Measurements from ENCODE around the gene RANBP9.

The RANBP9 gene

DNA sequence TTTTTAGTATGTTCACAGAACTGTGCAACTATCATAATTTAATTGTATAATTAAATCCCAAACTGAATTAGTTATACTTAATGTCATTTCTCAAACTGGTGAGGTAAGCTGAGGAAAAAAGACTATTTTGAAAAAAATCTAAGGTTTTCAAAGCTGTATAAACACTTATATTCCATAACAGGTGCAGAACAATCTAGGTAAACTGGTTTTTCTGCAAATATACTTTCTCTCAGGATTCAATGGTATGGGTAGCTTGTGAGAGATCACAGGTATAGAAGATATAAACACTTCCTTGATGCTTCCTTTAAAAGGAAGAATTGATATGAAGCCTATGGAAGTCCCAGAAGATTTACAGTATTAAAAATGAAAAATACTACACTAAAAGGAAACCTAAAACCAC lies 62.8 kb downstream of the RANBP9 start:
- no peak for DNase-seq

DNA sequence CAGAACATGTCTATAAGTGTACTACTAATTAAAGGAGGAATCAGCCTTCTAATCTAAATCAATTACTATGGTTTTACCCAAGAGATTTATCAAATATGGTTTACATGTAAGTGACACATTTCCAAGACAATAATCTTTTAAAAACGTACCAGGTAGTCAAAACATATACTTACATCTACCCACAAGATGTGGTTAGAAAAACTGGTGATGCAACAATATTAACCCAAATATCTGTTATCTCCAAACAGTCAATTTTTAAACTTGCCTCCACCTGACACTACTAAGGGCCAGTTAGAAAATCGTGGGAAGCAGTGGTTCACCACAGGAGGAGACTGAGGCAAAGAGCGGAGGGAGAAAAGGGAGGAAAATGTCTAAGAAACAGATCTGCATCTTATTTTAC lies 68.5 kb downstream of the RANBP9 start:
- no peak for DNase-seq

DNA sequence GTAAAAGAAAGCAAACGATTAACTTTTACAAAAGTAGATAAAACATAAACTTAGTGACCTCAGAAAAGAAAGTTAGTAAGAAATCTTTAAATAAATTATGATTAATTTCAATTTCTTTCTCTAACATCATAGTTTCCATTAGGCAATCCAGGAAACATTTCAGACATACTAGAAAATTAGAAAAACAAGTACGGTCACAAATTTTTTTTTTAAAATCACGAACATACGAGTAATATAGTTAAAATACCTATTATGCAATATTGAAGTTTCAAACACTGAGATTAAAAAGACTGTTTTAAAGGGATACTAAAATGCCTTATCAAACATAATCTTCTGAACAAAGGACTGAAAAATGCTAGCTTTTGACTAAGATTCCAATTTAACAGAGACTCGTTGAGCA lies 70.3 kb downstream of the RANBP9 start:
- no peak for DNase-seq

DNA sequence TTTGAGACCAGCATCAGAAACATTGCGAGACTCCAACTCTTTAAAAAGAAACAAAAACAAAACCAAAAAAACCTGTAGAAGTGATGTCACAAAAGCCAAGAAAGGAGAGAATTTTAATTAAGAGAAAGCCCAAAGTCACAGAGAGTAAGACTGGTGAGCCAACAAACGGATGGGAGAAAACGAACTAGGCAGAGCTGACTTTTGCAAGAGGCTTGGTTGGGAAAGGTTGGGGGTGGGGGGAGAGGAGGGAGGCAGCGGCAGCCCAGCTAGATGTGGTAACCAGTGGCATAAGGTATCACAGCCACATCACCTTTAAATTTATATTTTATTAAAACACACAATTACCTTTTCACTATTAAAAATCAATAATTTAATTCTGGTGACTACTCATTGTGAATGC lies 73.0 kb downstream of the RANBP9 start:
- no peak for DNase-seq

DNA sequence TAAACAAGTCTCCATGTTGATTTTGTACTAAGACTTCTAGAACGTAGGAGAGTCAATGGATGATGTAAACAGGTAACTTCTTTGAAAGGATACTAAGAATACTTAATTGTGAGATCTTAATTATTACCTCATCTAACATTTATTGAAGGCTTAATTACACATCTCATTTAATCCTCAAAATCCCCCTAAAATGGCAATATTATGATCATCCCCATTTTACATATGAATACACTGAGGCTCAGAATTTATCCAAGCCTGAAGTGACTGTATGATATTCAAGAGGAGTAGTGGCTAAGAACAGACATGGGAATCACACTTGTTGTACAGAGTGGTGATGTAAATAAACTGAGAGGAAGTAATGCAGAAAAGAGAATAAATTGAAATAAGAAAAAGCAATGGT lies 73.6 kb downstream of the RANBP9 start:
- no peak for DNase-seq

DNA sequence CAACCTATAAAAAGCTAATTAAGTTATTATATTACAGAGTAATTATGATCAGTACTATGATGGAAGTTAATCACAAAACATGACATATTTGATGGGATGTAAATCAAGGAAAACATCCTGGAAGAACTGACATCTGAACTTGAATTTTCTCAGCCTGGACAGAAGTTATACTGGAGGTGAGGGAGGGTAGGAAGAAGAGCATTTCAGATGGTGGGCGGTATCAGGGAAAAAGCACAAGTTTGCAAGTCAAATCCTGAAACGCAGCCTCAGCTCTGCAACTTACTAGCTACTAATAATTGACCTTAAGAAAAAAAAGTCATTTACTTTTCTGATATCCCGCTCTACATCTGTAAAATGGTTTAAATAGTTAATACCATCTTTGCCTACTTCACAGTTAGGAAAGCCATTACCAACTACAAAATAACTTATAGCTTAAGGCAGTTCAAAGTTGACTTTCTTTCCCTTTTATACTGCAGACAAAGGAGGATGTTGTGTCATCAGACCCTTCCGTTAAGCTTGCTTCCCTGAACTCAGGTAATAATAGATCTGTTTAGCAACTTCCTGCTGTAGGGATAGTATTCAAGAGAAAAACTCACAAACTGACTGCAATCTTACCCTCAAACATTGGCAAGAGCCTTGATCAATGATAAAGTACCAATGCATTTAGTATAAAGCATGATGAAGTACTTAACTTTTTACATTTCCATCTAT lies 75.5 kb downstream of the RANBP9 start:
- DNase-seq: no peak

DNA sequence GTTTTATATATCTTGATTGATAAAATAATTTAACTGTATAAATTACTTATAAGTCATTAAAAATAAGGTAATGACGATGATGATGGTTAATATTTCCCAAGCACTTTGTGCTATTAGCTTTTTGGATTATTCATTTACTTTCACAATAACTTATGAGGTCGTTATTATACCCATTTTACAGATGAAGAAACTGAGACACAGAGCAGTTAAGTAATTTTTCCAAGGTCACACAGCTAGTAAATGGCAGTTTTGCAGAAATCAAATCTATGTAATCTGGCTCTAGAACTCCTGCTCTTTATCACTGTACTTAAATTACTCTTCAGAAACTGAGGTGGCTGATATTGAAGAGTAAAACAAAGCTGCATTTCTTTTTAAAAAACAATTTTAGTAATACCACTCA lies 78.3 kb downstream of the RANBP9 start:
- DNase-seq: no peak

DNA sequence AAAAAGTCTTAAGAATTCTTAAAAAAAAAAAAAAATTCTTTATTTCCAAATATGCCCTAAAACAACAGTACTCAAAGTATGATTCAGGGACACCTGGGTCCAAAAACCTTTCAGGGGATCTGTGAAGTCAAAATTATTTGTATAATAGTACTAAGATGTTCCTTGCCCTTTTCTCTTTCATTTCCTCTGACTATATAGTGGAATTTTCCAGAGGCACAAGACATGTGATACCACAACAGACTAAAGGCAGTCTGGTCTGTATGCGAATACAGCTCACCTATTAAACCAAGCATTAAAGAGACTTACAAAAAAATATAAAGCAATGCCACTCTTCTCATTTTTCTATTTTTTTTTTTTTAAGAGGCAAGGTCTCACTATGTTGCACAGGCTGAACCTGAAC lies 81.1 kb downstream of the RANBP9 start:
- DNase-seq: no peak

DNA sequence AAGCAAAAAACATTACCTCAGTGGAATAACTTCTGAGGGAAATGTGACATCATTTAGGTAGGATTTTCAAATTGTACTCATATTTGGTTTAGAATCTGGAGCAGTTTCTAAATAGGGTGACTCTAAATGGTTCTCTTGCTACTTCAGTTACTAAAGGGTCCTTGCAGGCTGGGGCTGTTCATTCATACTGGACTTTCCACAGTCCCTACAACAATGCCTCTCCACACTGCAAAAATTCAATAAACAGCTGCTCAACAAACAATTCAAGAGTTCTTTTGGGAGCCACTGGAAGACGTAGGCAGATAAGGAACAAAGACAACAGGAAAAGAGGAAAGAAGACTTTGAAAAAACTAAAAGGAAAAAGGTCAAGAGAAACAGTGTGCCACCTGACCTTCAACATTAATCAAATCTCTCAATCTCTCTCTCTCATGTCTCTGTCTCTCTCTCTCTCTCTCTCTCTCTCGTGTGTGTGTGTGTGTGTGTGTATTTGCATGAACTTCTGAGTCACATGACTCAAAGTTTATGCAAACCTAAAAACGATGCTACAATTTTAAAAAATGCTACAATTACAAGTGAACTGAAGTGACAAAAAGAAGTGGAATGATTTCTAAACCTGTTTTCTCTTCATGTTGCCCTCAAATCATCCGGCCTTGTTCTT lies 82.0 kb downstream of the RANBP9 start:
- no peak for DNase-seq

DNA sequence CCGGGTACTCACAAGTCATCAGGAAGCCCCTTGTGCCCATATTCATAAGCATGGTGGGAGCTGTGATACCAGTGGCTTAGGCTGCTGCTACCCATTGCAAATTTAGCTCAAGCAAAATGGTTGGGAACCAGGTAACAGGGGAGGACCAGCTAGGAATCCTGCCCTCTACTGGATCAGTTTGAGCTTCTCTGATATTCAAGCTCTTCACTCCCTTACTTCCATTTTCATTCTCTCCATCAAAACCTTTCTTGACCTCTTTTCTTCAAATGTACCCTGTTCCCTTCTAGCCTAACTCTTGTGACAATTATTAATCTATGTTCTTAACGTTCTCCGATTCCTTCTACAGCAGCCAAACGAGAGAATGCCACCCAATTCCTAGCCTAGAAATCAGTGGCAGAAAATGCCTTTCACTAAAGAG lies 86.8 kb downstream of the RANBP9 start:
- peak; percentile 33 for DNase-seq

DNA sequence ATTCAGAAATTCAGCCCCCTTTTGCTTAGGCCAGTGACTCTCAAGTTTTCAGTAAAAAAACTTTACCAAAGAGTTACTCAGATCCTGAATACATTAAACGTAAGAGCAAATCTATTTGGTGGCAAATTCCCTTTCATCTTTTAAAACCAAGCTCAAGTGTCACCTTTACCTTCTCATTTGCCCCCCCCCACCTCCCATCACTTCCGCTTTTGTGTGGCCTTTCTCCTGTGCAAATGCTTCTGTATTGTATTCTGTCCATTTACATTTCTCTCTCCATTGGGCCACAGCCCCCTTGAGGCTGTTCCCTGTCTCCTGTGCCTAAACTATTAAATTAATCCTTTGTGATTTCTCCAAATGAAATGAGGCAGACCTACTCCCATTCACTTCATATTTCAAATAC lies 94.6 kb downstream of the RANBP9 start:
- no peak for DNase-seq

DNA sequence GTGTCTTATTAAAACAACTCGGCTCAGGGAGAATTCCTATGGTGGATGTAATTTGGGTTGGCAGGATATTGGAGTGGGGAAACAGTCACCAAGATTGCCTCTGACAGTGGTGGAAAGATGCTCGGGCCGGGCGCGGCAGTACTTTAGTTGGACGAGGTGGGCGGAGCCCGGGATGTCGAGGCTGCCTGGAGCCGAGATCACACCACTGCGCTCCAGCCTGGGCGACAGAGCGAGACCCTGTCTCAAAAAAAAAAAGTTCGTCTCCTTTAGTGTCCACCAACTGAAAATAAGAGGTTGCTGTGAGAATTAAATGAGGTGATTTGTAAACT lies 95.9 kb downstream of the RANBP9 start:
- DNase-seq: peak; percentile 46

DNA sequence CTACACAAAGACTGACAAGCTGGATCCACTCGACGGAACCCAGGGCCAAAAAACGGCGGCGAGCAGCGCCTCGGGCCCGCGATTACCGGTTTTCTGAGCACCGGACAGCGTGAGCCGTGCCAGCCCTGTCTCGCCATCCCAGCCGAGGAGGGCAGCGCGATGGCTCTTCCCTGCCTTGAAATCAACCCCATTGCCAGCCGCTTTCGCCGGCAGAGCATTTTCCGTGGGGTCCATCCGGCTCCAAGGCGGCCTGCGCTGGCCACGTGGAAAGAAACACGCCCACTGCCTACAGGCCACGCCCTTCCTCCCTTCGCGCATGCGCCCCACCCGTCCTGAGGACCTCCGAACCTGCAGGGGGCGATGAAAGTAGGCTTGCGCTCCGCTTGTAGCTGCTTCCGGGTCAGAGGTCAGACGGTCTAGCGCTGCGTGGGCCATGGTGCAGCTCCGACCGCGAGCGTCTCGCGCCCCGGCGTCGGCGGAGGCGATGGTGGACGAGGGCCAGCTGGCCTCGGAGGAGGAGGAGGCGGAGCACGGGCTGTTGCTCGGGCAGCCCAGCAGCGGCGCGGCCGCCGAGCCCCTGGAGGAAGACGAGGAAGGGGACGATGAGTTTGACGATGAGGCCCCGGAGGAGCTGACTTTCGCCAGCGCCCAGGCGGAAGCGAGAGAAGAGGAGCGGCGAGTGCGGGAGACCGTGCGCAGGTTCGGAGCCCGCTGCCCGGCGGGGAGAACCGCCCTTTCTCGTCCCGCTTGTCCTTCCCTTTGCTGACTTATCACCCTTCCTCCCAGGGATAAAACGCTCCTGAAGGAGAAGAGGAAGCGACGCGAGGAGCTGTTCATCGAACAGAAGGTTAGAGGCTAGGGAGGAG lies 96.5 kb downstream of the RANBP9 start, which contains the start of gene NOL7:
NOL7 (plus strand) TSS at position 410 of the 866 bp plus-strand sequence; CDS start at position 434, 24 bp downstream.
- DNase-seq: peak; percentile 99

DNA sequence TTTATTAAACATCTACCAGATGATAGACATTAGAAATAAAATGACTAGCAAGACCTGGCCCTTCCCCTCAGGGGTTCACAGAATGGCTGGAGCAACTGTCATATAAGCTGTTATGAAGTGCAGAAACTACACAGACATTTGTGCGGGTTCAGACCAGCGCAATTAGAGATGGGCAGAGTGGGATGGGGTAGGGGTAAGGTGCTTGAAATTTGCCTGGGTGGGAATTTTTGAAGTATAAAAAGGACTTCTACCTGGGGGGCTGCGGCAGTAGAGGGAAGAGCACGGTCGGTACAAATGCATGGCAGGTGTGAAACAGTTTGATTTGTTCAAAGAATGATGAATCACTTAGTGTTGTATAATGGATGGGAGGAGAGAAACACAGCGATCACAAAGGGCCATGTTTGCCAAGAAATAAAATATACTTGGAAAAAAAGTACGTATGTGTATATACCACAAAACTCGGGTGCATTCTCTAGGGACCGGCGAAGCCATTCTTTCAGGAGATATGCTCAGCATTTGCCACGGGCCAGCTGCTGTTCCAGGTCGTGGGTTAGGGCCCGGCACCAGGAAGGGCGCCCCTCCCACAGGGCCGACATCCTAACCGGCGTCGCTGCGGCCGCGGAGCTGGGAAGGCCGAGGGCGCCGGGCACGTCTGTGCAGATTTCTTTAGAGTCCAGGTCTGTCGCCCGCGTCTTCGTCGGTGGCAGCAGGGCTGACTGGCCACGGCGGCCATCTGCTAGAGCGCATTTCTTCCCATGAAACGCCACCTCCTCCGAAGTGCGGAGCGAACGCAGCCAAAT lies 97.3 kb downstream of the RANBP9 start:
- peak; percentile 7 for DNase-seq

DNA sequence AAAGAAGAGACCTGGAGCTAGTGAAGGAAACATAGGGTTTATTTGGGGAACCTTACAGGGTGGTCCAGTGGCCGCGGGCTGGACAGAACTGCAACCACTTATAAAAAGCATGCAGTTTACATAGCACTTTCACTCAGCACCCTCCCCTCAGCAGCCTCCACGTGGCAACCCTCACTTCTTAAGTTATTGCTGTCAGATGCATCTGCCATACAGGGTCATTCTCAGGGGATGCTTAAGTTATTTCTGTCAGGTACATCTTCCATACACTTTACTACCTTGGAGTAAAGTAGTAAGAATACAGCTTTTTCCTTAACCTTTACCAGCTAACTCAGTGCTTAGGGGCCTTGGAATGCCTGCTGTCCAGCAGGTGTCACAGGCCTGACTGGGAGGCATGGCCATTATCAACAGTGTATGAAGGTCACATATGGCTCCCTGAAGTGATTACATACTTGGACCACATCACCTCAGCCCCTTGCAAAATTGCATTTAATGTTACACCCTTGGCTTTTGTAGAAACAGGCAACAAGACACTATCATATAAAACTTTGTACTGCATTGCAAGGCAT lies 98.5 kb downstream of the RANBP9 start:
- no peak for DNase-seq

DNA sequence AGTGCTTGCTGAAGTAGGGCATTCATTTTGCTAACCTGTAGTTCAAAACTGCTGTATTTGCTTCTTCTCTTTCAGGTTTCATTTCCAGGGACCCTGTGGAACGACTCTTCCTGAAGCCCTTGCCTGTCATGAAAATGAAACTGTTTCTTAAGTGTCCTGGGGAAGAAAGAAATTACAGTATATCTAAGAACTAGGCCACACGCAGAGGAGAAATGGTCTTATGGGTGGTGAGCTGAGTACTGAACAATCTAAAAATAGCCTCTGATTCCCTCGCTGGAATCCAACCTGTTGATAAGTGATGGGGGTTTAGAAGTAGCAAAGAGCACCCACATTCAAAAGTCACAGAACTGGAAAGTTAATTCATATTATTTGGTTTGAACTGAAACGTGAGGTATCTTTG lies 99.9 kb downstream of the RANBP9 start:
- no peak for DNase-seq

DNA sequence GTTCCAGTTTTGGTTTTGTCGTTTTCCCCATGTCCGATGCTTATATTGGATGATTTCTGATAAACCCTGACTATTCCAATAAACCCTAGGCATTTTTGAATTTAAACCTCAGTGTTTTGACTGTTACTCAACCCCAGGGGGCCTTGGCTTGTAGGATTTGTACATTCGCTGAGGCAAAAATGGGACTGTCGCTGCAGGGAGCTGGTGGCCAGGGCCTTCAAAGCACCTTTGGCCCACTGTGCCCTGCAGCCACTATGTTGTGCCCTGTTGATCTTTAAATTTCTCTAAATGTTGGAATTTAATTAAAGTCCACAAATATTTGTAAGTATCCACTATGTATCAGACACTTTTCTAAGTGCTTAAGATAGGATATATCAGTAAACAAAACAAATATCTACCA lies 106.0 kb downstream of the RANBP9 start:
- DNase-seq: no peak

DNA sequence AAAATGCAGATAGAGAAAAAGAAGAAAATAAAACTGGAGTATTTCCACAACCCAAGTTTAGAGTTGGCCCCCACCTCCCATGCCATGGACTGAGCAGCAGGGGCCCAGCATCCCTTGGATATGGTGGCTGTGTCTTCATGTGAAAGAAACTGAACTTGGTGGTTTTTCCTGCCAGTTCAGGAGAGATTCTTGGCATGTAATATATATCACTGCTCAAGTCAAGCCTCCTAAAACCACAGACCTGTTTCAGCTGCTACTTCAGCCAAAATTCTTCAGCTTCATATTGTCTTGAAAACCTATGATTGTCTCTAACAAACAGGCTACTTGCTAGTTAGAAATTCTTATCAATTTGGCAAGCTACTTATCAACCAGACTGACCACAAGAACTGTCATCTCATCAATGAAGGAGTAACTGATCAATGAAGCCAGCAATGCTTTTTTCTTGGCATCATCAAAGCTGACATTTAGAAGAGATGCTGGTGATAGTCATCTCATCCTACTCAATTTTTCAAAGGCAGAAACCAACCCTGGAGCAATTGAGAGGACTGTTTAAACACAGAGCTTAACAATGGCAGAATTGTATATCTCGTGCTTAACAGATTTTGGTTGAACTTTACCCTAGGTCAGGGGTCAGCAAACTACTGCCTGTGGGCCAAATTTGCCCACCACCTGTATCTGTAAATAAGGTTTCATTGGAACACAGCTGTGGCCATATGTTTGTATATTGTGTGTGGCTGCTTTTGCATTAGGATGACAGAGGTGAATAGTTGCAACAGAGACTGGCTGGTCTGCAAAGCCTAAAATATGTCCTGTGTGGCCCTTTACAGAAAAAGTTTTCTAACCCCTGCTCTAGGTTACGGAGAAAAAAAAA lies 106.9 kb downstream of the RANBP9 start:
- no peak for DNase-seq

DNA sequence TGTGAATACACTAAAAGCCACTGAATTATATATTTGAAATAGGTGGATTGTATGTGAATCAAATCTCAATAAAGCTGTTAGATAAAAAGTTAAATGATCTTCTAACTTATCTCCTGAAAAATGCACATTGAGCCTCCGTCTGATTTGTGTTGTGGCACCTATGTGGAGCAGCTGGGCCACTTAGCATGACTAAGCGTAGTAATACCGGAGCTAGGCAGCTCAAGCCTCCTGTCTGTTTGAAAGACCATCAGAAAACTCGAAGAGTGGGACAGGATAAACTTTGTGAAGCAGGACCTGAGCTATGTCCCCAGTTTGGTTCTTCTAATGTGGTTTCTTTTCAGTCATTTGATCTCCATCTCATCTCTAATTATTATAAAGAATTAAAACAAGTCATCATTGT lies 107.5 kb downstream of the RANBP9 start:
- no peak for DNase-seq

DNA sequence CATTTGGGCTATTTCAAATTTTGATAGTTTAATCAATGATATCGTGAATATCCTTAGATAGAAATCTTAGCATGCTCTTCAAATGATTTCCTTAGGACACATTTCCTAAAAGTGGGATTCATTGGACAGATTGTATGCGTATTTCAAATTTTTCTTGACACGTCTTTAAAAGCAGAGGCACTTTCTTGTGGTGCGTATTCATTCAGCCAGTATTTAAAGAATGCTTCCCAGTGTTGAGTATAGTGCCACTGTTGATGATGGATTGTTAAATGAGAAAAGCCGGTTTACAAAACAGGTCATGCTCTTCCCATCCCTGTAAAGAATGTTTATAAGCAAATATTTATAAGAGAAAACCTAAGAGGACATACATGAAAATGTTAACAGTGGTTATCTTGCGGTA lies 111.6 kb downstream of the RANBP9 start:
- no peak for DNase-seq

DNA sequence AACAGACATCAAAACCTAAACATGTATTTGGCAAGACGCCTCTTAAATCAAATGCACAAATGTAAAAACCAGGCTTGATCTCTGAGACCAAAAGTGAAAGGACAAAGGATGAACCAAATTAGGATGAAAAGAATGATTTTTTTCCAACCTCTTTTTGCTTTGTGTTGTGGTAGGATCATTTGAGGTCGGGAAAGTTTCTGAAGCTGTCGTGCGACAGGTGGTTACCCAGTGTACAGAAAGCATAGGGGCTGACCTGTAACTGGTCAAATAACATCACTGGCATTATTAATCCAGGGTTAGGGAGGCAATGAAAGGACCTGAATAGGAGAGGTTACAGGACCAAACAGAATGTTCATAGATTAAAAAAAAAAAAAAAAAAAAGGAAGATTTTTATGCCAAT lies 114.6 kb downstream of the RANBP9 start:
- no peak for DNase-seq

DNA sequence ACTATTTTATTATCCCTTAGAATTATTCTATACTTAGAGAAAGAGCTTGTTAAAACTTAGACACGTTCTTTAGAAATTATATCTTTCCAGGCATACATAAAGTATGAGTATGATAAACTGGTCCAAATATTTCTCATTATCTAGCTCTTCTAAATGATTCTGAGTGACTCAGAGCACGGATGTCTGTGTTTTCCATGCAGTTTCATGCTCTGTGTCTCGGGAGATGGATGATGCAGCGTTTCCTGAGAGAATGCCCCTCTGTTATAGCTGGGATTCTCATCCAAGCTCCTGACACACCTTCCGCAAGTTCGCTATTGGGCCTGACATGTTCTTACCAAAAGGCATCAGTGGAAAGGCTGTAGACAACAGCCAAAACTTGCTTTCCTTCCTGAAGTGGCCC lies 117.9 kb downstream of the RANBP9 start:
- no peak for DNase-seq
